Measurements from ENCODE around the gene PROSER3.
"Not testable (repeated sequence)": the region's sequence is repeated elsewhere in the genome, so short reads cannot be mapped to it uniquely, and the experiment has no call there.

Gene PROSER3

GRCh38 chr19:35722897-35723296 lies 35.1 kb upstream of the PROSER3 start:
- DNase-seq: no peak

DNA sequence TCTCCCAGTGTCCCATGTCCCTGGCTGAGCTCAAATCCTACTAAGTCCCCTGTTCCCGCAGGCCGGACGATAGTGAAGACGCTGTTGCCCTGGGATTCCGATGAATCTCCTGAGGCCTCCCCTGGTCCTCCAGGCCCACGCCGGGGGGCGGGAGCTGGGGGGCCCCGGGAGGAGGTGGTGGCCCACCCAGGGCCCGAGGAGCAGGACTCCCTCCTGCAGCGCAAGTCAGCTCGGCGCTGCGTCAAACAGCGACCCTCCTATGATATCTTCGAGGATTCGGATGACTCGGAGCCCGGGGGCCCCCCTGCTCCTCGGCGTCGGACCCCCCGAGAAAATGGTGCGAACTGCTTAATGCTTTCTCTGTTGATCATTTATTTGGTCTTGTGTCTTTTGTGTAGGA lies 34.3 kb upstream of the PROSER3 start:
- DNase-seq: no peak

DNA sequence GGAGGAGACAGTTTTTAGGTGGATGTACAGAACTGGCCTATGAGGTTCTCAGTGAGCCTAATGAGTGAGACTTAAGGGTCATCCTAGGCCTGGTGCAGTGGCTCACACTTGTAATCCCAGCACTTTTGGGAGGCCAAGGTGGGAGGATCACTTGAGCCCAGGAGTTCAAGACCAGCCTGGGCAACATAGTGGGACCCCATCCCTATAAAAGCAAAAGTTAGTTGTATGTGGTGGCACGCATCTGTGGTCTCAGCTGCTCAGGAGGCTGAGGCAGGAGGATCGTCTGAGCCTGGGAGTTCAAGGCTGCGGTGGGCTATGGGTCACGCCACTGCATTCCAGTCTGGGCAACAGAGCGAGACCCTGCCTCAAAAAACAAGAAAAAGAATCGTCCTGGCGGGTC lies 33.8 kb upstream of the PROSER3 start:
- DNase-seq: not testable (repeated sequence)

DNA sequence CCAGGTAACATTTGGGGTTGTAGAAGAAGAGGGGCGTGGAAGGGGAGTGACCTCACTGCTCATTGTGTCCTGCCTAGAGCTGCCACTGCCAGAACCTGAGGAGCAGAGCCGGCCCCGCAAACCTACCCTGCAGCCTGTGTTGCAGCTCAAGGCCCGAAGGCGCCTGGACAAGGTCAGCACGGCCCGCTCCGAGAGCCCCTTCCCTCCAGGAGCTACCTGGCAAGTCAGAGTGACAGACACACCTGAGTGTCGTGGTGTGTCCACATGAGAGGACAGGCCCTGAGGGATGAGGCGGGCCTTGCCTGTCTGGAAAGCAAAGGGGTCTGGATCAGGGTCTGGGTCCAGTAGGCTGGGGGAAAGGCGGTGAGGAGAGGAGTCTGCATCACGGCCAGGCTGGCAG lies 33.4 kb upstream of the PROSER3 start:
- DNase-seq: no peak

DNA sequence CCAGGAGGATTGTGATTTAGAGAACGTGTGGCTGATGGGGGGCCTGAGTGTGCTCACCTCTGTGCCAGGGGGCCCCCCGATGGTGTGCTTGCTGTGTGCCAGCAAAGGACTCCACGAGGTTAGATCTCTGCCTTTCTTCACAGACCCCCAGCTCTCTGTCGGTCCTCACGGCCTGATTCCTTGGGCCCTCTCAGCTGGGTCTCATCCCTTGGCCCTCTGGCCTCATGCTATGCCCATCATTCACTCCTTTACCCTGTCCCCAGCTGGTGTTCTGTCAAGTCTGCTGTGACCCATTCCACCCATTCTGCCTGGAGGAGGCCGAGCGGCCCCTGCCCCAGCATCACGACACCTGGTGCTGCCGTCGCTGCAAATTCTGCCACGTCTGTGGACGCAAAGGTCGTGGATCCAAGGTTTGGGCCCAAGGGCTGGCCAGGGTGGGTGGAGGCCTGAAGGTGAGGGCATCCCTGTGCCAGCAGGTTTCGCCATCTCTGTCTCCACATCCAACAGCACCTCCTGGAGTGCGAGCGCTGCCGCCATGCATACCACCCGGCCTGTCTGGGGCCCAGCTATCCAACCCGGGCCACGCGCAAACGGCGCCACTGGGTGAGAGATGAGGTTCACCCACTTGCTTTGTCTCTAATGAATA lies 32.6 kb upstream of the PROSER3 start:
- no peak for DNase-seq

GRCh38 chr19:35727053-35727955 lies 30.7 kb upstream of the PROSER3 start:
- no peak for DNase-seq

GRCh38 chr19:35727956-35728706 lies 29.8 kb upstream of the PROSER3 start:
- DNase-seq: no peak

DNA sequence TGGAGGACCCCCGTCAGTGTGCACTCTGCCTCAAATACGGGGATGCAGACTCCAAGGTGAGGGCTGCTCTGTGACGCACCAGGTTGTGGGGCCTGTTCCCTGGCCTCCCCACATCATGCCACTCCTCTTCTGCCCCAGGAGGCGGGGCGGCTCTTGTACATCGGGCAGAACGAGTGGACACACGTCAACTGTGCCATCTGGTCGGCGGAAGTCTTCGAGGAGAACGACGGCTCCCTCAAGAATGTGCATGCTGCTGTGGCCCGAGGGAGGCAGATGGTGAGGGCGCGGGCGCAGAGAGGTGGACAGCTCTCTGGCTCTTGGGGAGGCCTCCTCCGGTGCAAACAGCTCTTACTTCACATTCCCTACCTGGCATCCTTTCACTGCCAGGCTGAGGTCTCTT lies 29.0 kb upstream of the PROSER3 start:
- peak in 1 of 2 experiments; percentile 67 for DNase-seq

GRCh38 chr19:35729763-35730162 lies 28.2 kb upstream of the PROSER3 start:
- DNase-seq: no peak

- DNase-seq: no peak
Observed at GRCh38 chr19:35730326-35730725, 27.6 kb upstream of the PROSER3 start.

- DNase-seq: no peak
Observed at GRCh38 chr19:35731353-35731752, 26.6 kb upstream of the PROSER3 start.

DNA sequence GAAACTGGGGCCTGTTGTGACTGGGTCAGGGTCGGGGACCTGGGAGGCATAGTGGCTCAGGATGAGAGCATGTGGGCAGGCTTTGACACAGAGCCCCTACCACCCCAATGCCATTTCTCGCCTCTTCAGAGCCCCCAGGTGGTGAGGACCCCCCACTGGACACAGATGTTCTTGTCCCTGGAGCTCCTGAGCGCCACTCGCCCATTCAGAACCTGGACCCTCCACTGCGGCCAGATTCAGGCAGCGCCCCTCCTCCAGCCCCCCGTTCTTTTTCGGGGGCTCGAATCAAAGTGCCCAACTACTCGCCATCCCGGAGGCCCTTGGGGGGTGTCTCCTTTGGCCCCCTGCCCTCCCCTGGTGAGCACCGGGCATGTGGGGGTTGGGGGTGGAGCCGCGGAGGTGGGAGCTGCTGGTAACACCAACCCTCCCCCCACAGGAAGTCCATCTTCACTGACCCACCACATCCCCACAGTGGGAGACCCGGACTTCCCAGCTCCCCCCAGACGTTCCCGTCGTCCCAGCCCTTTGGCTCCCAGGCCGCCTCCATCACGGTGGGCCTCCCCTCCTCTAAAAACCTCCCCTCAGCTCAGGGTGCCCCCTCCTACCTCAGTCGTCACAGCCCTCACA lies 26.1 kb upstream of the PROSER3 start:
- no peak for DNase-seq

DNA sequence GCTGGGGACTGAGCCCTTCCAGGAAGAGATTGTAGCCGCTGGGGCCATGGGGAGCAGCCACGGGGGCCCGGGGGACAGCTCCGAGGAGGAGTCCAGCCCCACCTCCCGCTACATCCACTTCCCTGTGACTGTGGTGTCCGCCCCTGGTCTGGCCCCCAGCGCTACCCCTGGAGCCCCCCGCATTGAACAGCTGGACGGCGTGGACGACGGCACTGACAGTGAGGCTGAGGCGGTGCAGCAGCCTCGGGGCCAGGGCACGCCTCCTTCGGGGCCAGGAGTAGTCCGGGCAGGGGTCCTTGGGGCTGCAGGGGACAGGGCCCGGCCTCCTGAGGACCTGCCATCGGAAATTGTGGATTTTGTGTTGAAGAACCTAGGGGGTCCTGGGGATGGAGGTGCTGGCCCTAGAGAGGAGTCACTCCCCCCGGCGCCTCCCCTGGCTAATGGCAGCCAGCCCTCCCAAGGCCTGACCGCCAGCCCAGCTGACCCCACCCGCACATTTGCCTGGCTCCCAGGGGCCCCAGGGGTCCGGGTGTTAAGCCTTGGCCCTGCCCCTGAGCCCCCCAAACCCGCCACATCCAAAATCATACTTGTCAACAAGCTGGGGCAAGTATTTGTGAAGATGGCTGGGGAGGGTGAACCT lies 25.3 kb upstream of the PROSER3 start:
- DNase-seq: no peak

DNA sequence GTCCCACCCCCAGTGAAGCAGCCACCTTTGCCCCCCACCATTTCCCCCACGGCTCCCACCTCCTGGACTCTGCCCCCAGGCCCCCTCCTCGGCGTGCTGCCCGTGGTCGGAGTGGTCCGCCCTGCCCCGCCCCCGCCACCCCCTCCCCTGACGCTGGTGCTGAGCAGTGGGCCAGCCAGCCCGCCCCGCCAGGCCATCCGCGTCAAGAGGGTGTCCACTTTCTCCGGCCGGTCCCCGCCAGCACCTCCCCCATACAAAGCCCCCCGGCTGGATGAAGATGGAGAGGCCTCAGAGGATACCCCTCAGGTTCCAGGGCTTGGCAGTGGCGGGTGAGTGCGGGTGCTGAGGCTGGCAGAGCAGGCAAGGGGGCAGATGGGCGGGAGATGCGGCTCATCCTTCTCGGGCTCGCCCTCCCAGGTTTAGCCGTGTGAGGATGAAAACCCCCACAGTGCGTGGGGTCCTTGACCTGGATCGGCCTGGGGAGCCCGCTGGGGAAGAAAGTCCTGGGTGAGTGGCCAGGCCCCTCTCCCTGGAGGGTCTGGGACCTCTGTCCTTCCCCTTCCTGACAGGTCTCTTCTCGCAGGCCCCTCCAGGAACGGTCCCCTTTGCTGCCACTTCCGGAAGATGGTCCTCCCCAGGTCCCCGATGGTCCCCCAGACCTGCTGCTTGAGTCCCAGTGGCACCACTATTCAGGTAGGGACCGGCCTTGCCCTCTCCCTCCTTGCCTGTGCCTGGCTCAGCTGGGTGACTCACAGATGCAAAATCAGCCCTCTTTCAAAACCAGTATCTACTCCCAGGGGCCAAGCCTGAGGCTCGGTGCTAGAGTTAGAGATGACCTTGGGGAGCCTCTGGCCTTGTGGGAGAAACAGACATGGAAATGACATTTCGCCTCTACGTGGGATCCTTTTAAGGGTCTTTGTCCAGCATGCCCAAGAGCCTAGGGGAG lies 24.5 kb upstream of the PROSER3 start:
- DNase-seq: no peak

DNA sequence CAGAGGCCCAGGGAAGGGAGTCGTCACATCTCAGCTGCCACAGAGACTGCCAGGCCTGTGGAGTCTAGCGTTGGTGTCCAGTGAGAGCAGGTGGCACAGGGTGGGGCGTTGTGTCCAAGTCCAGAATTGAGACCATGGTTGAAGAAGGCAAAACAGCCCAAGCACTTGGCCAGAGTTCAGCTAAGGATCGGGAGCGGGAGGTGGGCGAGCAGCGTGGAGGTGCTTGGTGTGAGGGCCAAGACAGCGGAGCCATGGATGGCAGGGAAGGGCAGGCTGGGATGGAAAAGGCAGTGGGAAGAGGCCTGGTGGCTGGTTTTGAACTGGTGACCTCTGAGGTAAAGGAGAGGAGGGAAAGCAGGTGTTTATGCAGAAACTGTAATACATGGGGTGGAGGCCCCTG lies 23.7 kb upstream of the PROSER3 start:
- no peak for DNase-seq

- no peak for DNase-seq
Observed at GRCh38 chr19:35734889-35735288, 23.1 kb upstream of the PROSER3 start.

- no peak for DNase-seq
Observed at GRCh38 chr19:35736913-35737886, 20.8 kb upstream of the PROSER3 start.

DNA sequence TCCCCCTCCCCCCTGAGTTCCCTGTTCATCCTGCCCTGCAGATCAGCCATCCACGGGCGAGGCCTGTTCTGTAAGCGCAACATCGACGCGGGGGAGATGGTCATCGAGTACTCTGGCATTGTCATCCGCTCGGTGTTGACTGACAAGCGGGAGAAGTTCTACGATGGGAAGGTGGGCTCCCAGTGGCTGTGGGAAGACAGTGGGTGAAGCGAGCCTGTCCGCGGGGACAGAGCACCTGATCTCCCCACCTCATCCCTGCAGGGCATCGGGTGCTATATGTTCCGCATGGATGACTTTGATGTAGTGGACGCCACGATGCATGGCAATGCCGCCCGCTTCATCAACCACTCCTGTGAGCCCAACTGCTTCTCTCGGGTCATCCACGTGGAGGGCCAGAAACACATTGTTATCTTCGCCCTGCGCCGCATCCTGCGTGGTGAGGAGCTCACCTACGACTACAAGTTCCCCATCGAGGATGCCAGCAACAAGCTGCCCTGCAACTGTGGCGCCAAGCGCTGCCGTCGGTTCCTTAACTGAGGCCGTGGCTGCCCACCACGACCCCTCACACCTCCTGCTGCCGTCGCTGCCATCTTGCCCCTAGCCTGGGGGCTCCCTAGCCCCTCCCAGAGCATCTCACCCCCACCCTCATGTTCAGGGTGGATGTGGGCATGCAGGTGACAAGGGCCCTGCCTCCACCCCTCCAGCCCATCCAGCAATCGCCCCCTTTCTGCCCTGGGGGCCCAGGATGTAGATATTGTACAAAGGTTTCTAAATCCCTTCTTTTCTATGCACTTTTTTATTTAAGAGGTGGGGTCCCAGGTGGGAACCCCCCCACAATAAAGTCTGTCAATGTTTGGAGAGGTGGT lies 19.7 kb upstream of the PROSER3 start:
- no peak for DNase-seq

DNA sequence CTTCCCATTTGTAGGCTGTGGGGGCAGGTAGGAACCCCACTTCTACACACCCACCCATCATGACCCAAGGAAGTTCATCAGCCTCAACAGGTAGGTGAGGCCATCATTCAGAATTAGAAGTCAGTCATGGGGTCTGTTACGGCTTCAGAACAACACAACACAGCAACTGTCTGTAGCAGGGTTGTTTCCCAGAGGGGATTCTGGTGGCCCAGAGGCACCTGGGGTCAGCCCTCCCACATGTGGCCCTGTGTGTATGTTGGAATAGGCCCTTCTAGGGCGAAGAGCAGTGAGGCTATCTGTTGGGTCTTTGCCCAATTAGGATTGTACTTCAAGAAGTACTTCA lies 19.1 kb upstream of the PROSER3 start:
- no peak for DNase-seq

Data from NCI-H524 (cell line).